ENCODE data around the gene DOK7. TPM values are rescaled to one million over a fixed set of nuclear protein-coding genes. Genes with fewer than 3 reads are reported as not detected.
A peak's percentile ranks its signal among the peaks of the same experiment; 100 is the strongest.

The DOK7 gene
- total RNA-seq, 2 donors from 2014 or later = not detected

- Mint-ChIP-seq H3K36me3 (no peaks in the 10 kb centered on the region), H3K27ac (peak overlapping the region in 1 of 2 donors; percentile 92), H3K9me3 (no peaks in the 10 kb centered on the region)
Measured at GRCh38 chr4:3437582-3437936, 25.5 kb upstream of the DOK7 start.

GRCh38 chr4:3437998-3438846 lies 24.9 kb upstream of the DOK7 start:
- peak overlapping the region in 1 of 2 donors; percentile 92 for H3K27ac Mint-ChIP-seq
- H3K36me3 Mint-ChIP-seq = no peaks in the 10 kb centered on the region

More at GRCh38 chr4:3437582-3437936, 25.5 kb upstream of the DOK7 start:
- no peak for DNase-seq (ENCODE audit: low spot score in 2 of 2)
- ATAC-seq = no peak

GRCh38 chr4:3438847-3439180 lies 24.3 kb upstream of the DOK7 start:
- ATAC-seq = no peak
- no peak for DNase-seq (ENCODE audit: low spot score in 2 of 2)
- Mint-ChIP-seq H3K27ac (no peak overlapping the region), H3K36me3 (no peaks in the 10 kb centered on the region), H3K9me3 (no peaks in the 10 kb centered on the region)

More at GRCh38 chr4:3437998-3438846, 24.9 kb upstream of the DOK7 start:
- no peak for ATAC-seq
- H3K9me3 Mint-ChIP-seq = no peaks in the 10 kb centered on the region
- DNase-seq (ENCODE audit: low spot score in 2 of 2) = no peak

GRCh38 chr4:3439391-3439790 lies 23.7 kb upstream of the DOK7 start:
- Mint-ChIP-seq H3K36me3 (no peaks in the 10 kb centered on the region), H3K27ac (peak overlapping the region in 1 of 2 donors; percentile 63), H3K9me3 (no peaks in the 10 kb centered on the region)
- no peak for ATAC-seq
- no peak for DNase-seq (ENCODE audit: low spot score in 2 of 2)

- Mint-ChIP-seq H3K27ac (peak overlapping the region in 1 of 2 donors; percentile 63), H3K9me3 (no peaks in the 10 kb centered on the region), H3K36me3 (no peaks in the 10 kb centered on the region)
- ATAC-seq = no peak
- DNase-seq (ENCODE audit: low spot score in 2 of 2) = no peak
Measured at GRCh38 chr4:3440011-3440410, 23.1 kb upstream of the DOK7 start.

GRCh38 chr4:3440979-3441500 lies 22.1 kb upstream of the DOK7 start:
- no peak for ATAC-seq
- no peak for DNase-seq (ENCODE audit: low spot score in 2 of 2)
- H3K9me3 Mint-ChIP-seq = no peaks in the 10 kb centered on the region
- no peaks in the 10 kb centered on the region for H3K36me3 Mint-ChIP-seq
- H3K27ac Mint-ChIP-seq = peak overlapping the region in 1 of 2 donors; percentile 22

GRCh38 chr4:3441501-3442459 lies 21.3 kb upstream of the DOK7 start, which contains the start of gene HGFAC:
TSS of gene HGFAC (plus strand) at chr4:3441968. CDS start at chr4:3442002, 34 bp downstream.
- no peaks in the 10 kb centered on the region for H3K9me3 Mint-ChIP-seq
- ATAC-seq (no peak), DNase-seq (ENCODE audit: low spot score in 2 of 2) (no peak)
- no peaks in the 10 kb centered on the region for H3K36me3 Mint-ChIP-seq
- H3K27ac Mint-ChIP-seq = peak within 1 kb of the TSS in 1 of 2 donors; percentile 22

- no peak overlapping the region for H3K27ac Mint-ChIP-seq
- no peaks in the 10 kb centered on the region for H3K36me3 Mint-ChIP-seq
- H3K9me3 Mint-ChIP-seq = no peaks in the 10 kb centered on the region
- ATAC-seq (no peak), DNase-seq (ENCODE audit: low spot score in 2 of 2) (no peak)
Measured at GRCh38 chr4:3442460-3442958, 20.6 kb upstream of the DOK7 start.

- ATAC-seq = peak; percentile 84
Measured at GRCh38 chr4:3442959-3443749, 20.0 kb upstream of the DOK7 start.

GRCh38 chr4:3443750-3444309 lies 19.3 kb upstream of the DOK7 start:
- Mint-ChIP-seq H3K27ac (no peak overlapping the region), H3K36me3 (no peaks in the 10 kb centered on the region), H3K9me3 (no peaks in the 10 kb centered on the region)
- ATAC-seq = no peak
- no peak for DNase-seq (ENCODE audit: low spot score in 2 of 2)

More at GRCh38 chr4:3442959-3443749, 20.0 kb upstream of the DOK7 start:
- H3K9me3 Mint-ChIP-seq = no peaks in the 10 kb centered on the region
- H3K27ac Mint-ChIP-seq = no peak overlapping the region
- DNase-seq (ENCODE audit: low spot score in 2 of 2) = peak in 1 of 2 donors; percentile 87
- H3K36me3 Mint-ChIP-seq = no peaks in the 10 kb centered on the region

GRCh38 chr4:3444351-3445110 lies 18.6 kb upstream of the DOK7 start:
- Mint-ChIP-seq H3K27ac (no peak overlapping the region), H3K9me3 (no peaks in the 10 kb centered on the region), H3K36me3 (no peaks in the 10 kb centered on the region)
- DNase-seq (ENCODE audit: low spot score in 2 of 2) = no peak
- no peak for ATAC-seq

- ATAC-seq = no peak
Measured at GRCh38 chr4:3445111-3445820, 17.8 kb upstream of the DOK7 start.

GRCh38 chr4:3445829-3446545 lies 17.1 kb upstream of the DOK7 start:
- Mint-ChIP-seq H3K27ac (no peak overlapping the region), H3K36me3 (no peaks in the 10 kb centered on the region), H3K9me3 (no peaks in the 10 kb centered on the region)
- DNase-seq (ENCODE audit: low spot score in 2 of 2) = no peak
- no peak for ATAC-seq

More at GRCh38 chr4:3445111-3445820, 17.8 kb upstream of the DOK7 start:
- no peaks in the 10 kb centered on the region for H3K9me3 Mint-ChIP-seq
- H3K36me3 Mint-ChIP-seq = no peaks in the 10 kb centered on the region
- no peak overlapping the region for H3K27ac Mint-ChIP-seq
- no peak for DNase-seq (ENCODE audit: low spot score in 2 of 2)

- no peak for DNase-seq (ENCODE audit: low spot score in 2 of 2)
- Mint-ChIP-seq H3K36me3 (no peaks in the 10 kb centered on the region), H3K27ac (no peak overlapping the region), H3K9me3 (no peaks in the 10 kb centered on the region)
- ATAC-seq = no peak
Measured at GRCh38 chr4:3446631-3447320, 16.3 kb upstream of the DOK7 start.

Data from activated naive CD4-positive, alpha-beta T cell treated with anti-CD3 and anti-CD28 coated beads, Interleukin-2, amount 50 U/mL, for 72 hours (primary cell).